ENCODE data around the gene LENEP.

LENEP gene

GRCh38 chr1:155018617-155019348, 25.4 kb downstream of the LENEP start:
- Histone ChIP-seq H3K4me2 (ENCODE audit: low read length) (peak overlapping the region; percentile 30), H3K36me3 (ENCODE audit: control insufficient read depth, insufficient read depth, low read length) (no peaks in the 10 kb centered on the region), H3K4me3 (ENCODE audit: low read depth, low read length) (no peak overlapping the region), H3K9me3 (ENCODE audit: control insufficient read depth, low read length) (no peaks in the 10 kb centered on the region), H3K9ac (no peak overlapping the region), H3K27ac (peak overlapping the region; percentile 29), H3K4me1 (peaks cover 17% of the 10 kb centered on the region), H3K79me2 (no peaks in the 10 kb centered on the region), H2AFZ (no peak overlapping the region), H3K27me3 (ENCODE audit: control insufficient read depth, insufficient read depth, low read length) (no peaks in the 10 kb centered on the region)
- TF ChIP-seq, protein P1, sequence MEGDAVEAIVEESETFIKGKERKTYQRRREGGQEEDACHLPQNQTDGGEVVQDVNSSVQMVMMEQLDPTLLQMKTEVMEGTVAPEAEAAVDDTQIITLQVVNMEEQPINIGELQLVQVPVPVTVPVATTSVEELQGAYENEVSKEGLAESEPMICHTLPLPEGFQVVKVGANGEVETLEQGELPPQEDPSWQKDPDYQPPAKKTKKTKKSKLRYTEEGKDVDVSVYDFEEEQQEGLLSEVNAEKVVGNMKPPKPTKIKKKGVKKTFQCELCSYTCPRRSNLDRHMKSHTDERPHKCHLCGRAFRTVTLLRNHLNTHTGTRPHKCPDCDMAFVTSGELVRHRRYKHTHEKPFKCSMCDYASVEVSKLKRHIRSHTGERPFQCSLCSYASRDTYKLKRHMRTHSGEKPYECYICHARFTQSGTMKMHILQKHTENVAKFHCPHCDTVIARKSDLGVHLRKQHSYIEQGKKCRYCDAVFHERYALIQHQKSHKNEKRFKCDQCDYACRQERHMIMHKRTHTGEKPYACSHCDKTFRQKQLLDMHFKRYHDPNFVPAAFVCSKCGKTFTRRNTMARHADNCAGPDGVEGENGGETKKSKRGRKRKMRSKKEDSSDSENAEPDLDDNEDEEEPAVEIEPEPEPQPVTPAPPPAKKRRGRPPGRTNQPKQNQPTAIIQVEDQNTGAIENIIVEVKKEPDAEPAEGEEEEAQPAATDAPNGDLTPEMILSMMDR (IDR thresholded peaks at IDR 0.05): no peak

DNA sequence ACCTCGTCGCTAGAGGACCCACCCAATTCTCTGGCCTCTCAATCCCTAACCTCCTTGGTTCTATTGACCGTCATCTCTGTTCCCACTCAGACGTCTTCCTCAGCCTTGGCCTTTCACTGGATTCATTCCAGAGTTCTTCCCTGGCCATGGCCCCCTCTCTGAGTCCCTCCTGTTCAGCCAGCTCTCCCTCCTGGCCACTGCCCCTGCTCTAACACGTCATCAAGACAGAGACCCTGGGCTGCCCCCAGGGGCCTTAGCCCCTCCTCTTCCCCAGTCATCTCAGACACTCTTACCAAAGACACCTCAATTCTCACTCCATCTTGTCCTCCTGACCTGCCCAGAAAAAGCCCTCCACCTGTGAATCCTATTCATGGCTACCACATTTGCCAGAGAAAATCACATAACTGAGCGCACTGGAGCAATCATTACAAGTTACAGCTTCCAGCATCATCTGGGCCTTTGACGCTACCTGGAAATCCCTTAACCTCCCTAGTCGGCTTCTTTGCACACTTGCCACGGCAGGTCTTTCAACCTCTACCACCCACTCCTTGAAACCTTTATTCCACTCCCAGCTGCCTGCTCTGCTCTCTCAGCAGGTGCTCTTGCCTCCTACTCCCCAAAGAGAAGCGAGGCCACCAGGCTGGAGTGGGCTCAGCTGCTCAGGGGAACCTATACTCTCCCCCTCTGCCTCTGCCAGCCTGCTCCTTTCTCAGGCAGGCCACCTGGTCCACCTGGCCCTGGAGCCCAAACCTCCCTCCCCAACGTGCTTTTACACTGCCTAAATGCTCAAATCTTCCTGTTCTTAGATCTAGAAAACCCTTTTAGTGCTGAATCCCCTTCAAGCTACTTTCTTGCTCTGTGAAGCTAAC, 26.2 kb downstream of the LENEP start:
- Histone ChIP-seq H3K79me2 (no peaks in the 10 kb centered on the region), H3K36me3 (ENCODE audit: control insufficient read depth, insufficient read depth, low read length) (no peaks in the 10 kb centered on the region), H3K4me1 (peaks cover 13% of the 10 kb centered on the region), H3K4me3 (ENCODE audit: low read depth, low read length) (no peak overlapping the region), H3K4me2 (ENCODE audit: low read length) (peak overlapping the region; percentile 30), H3K27ac (peak overlapping the region; percentile 29), H3K9me3 (ENCODE audit: control insufficient read depth, low read length) (no peaks in the 10 kb centered on the region), H2AFZ (no peak overlapping the region), H3K9ac (no peak overlapping the region), H3K27me3 (ENCODE audit: control insufficient read depth, insufficient read depth, low read length) (no peaks in the 10 kb centered on the region)
- TF ChIP-seq, protein P1 (IDR thresholded peaks at IDR 0.05): no peak

- Histone ChIP-seq H3K27ac (no peak overlapping the region), H3K4me3 (ENCODE audit: low read depth, low read length) (no peak overlapping the region)
Measured at GRCh38 chr1:155022136-155022926, 28.9 kb downstream of the LENEP start.

GRCh38 chr1:155022927-155023236, 29.5 kb downstream of the LENEP start:
- H3K9ac ChIP-seq: no peak overlapping the region
- peaks cover 6% of the 10 kb centered on the region for H3K4me1 ChIP-seq

More at GRCh38 chr1:155022136-155022926, 28.9 kb downstream of the LENEP start:
- TF ChIP-seq, protein P1 (IDR thresholded peaks at IDR 0.05): no peak
- no peak overlapping the region for H3K9ac ChIP-seq
- no peaks in the 10 kb centered on the region for H3K9me3 ChIP-seq (ENCODE audit: control insufficient read depth, low read length)
- peaks cover 9% of the 10 kb centered on the region for H3K4me1 ChIP-seq
- no peak overlapping the region for H3K4me2 ChIP-seq (ENCODE audit: low read length)
- H3K79me2 ChIP-seq: no peaks in the 10 kb centered on the region
- no peaks in the 10 kb centered on the region for H3K27me3 ChIP-seq (ENCODE audit: control insufficient read depth, insufficient read depth, low read length)
- no peaks in the 10 kb centered on the region for H3K36me3 ChIP-seq (ENCODE audit: control insufficient read depth, insufficient read depth, low read length)
- no peak overlapping the region for H2AFZ ChIP-seq

More at GRCh38 chr1:155022927-155023236, 29.5 kb downstream of the LENEP start:
- no peaks in the 10 kb centered on the region for H3K27me3 ChIP-seq (ENCODE audit: control insufficient read depth, insufficient read depth, low read length)
- H3K36me3 ChIP-seq (ENCODE audit: control insufficient read depth, insufficient read depth, low read length): no peaks in the 10 kb centered on the region
- no peaks in the 10 kb centered on the region for H3K79me2 ChIP-seq
- no peak overlapping the region for H2AFZ ChIP-seq
- TF ChIP-seq, protein P1 (IDR thresholded peaks at IDR 0.05): no peak
- H3K27ac ChIP-seq: no peak overlapping the region
- H3K4me3 ChIP-seq (ENCODE audit: low read depth, low read length): no peak overlapping the region
- no peaks in the 10 kb centered on the region for H3K9me3 ChIP-seq (ENCODE audit: control insufficient read depth, low read length)
- H3K4me2 ChIP-seq (ENCODE audit: low read length): no peak overlapping the region
